KMS-11 (cell line): ENCODE data around the gene OSBPL1A.

ENCODE experiments used
- H2AFZ ChIP-seq: fragments of 200-600 bp; sonication (generic); 2 replicates; pipeline ENCODE4 v1.6.1; 2016; ENCODE audit warnings: antibody characterized with exemption, mixed run types, low read depth
- H3K27ac ChIP-seq: fragments of 200-600 bp; sonication (generic); 2 replicates; pipeline ENCODE4 v1.6.1; 2016; ENCODE audit warnings: mild to moderate bottlenecking, mixed run types
- H3K27me3 ChIP-seq: fragments of 200-600 bp; sonication (generic); 2 replicates; pipeline ENCODE4 v1.6.1; 2017; ENCODE audit warnings: mild to moderate bottlenecking, low read depth, mixed run types, moderate library complexity; ENCODE audit not compliant: insufficient read depth
- H3K36me3 ChIP-seq: fragments of 200-600 bp; sonication (generic); 2 replicates; pipeline ENCODE4 v1.6.1; 2017; ENCODE audit warnings: mild to moderate bottlenecking, mixed run types; ENCODE audit not compliant: insufficient read depth
- H3K4me1 ChIP-seq: fragments of 200-600 bp; sonication (generic); 2 replicates; pipeline ENCODE4 v1.6.1; 2016; ENCODE audit warnings: mild to moderate bottlenecking, low read depth, mixed run types; ENCODE audit not compliant: poor library complexity, severe bottlenecking
- H3K4me2 ChIP-seq: fragments of 200-600 bp; sonication (generic); 2 replicates; pipeline ENCODE4 v1.7.0; 2016; ENCODE audit warnings: mild to moderate bottlenecking, mixed run types
- H3K4me3 ChIP-seq: fragments of 200-600 bp; sonication (generic); IDR thresholded peaks from 2 replicates; pipeline ENCODE4 v1.6.1; 2017; ENCODE audit warnings: low read depth, low read length, mixed read lengths; ENCODE audit not compliant: insufficient read depth
- H3K79me2 ChIP-seq: fragments of 200-600 bp; sonication (generic); 2 replicates; pipeline ENCODE4 v1.6.1; 2016; ENCODE audit warnings: low read depth, mixed run types; ENCODE audit not compliant: insufficient read depth
- H3K9ac ChIP-seq: fragments of 200-600 bp; sonication (generic); 2 replicates; pipeline ENCODE4 v1.6.1; 2016; ENCODE audit warnings: mild to moderate bottlenecking, mixed run types
- H4K20me1 ChIP-seq: fragments of 200-600 bp; sonication (generic); 2 replicates; pipeline ENCODE4 v1.6.1; 2016; ENCODE audit warnings: mild to moderate bottlenecking, mixed run types; ENCODE audit not compliant: insufficient read depth
- TF ChIP-seq, protein P1 (sequence below): fragments of 200-600 bp; sonication (generic); conservative IDR thresholded peaks from 2 replicates; pipeline ENCODE4 v1.6.1; 2017; ENCODE audit warnings: low read depth, mild to moderate bottlenecking, antibody characterized with exemption, low read length, moderate library complexity, mixed read lengths

OSBPL1A gene

DNA sequence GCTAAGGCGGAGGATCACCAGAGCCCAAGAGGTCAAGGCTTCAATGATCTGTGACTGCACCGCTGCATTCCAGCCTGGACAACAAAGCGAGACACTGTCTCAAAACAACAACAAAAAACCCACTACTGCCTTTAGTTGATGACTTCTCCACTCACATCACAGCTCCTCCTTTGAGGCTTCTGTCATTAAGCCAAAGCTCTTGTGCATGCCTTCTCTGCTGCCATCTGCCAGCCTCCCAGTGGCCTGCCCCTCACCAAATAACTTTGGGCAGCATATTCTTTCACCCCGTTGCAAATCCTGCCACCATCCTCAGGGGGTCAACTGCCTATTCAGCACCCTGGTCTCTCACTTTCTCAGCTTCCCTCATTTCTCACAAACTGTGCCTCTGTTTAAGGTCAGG lies 27.5 kb downstream of the OSBPL1A start:
- Histone ChIP-seq H3K79me2 (no peaks in the 10 kb centered on the region), H3K36me3 (no peaks in the 10 kb centered on the region)

DNA sequence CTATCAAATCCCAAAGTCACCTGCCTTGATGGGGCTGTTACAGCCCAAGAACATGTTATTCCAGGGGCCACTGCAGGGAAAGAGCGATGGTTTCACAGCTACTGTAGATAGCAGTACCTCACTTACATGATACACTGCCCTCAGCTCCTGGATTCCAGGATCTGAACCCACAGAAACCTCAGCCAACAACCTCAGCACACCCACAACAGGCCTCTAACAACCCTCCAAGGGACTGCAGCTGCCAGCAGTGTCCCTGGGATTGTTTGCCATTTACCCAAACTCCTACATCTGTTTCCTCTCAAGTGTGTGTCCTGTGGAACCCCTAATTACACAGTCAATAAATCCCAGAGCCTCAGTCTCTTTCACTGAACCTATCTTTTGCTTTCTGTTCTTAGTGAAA lies 28.2 kb downstream of the OSBPL1A start:
- H3K4me1 ChIP-seq: peaks cover 24% of the 10 kb centered on the region
- no peaks in the 10 kb centered on the region for H3K27me3 ChIP-seq
- H3K79me2 ChIP-seq: no peaks in the 10 kb centered on the region
- TF ChIP-seq, protein P1, sequence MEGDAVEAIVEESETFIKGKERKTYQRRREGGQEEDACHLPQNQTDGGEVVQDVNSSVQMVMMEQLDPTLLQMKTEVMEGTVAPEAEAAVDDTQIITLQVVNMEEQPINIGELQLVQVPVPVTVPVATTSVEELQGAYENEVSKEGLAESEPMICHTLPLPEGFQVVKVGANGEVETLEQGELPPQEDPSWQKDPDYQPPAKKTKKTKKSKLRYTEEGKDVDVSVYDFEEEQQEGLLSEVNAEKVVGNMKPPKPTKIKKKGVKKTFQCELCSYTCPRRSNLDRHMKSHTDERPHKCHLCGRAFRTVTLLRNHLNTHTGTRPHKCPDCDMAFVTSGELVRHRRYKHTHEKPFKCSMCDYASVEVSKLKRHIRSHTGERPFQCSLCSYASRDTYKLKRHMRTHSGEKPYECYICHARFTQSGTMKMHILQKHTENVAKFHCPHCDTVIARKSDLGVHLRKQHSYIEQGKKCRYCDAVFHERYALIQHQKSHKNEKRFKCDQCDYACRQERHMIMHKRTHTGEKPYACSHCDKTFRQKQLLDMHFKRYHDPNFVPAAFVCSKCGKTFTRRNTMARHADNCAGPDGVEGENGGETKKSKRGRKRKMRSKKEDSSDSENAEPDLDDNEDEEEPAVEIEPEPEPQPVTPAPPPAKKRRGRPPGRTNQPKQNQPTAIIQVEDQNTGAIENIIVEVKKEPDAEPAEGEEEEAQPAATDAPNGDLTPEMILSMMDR: no peak
- H3K9ac ChIP-seq: no peak overlapping the region
- no peak overlapping the region for H3K4me3 ChIP-seq
- no peak overlapping the region for H2AFZ ChIP-seq
- no peak overlapping the region; the same call in 1 of the 2 replicates for H3K4me2 ChIP-seq
- H4K20me1 ChIP-seq: no peaks in the 10 kb centered on the region
- peak overlapping the region; percentile 15; the same call in 1 of the 2 replicates for H3K27ac ChIP-seq
- no peaks in the 10 kb centered on the region for H3K36me3 ChIP-seq

More for the DNA sequence above, 27.5 kb downstream of the OSBPL1A start:
- no peak overlapping the region; the same call in 1 of the 2 replicates for H3K4me2 ChIP-seq
- H3K4me1 ChIP-seq: peaks cover 24% of the 10 kb centered on the region
- H3K4me3 ChIP-seq: no peak overlapping the region
- TF ChIP-seq, protein P1: no peak
- no peaks in the 10 kb centered on the region for H4K20me1 ChIP-seq
- no peak overlapping the region for H3K9ac ChIP-seq
- H2AFZ ChIP-seq: no peak overlapping the region
- H3K27ac ChIP-seq: no peak overlapping the region; the same call in 1 of the 2 replicates
- no peaks in the 10 kb centered on the region for H3K27me3 ChIP-seq

DNA sequence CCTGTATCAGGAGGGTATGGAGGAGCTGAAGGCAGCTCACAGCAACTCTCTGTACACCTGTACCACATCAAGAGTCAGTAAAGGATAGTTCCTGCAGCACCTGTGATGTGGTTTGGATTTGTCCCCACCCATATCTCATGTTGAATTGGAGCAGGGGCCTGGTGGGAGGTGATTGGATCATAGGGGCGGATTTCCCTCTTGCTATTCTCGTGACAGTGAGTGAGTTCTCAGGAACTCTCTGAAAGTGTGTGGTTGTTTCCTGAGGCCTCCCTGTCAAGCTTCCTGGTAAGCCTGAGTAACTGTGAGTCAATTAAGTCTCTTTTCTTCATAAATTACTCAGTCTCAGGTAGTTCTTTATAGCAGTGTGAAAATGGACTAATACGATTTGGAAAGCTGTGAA lies 28.9 kb downstream of the OSBPL1A start:
- Histone ChIP-seq H3K27me3 (no peaks in the 10 kb centered on the region), H3K4me2 (no peak overlapping the region; the same call in 1 of the 2 replicates), H3K9ac (no peak overlapping the region), H2AFZ (no peak overlapping the region), H3K27ac (no peak overlapping the region; the same call in 1 of the 2 replicates), H3K4me1 (peaks cover 24% of the 10 kb centered on the region), H4K20me1 (no peaks in the 10 kb centered on the region), H3K36me3 (no peaks in the 10 kb centered on the region), H3K4me3 (no peak overlapping the region), H3K79me2 (no peaks in the 10 kb centered on the region)
- TF ChIP-seq, protein P1: no peak

DNA sequence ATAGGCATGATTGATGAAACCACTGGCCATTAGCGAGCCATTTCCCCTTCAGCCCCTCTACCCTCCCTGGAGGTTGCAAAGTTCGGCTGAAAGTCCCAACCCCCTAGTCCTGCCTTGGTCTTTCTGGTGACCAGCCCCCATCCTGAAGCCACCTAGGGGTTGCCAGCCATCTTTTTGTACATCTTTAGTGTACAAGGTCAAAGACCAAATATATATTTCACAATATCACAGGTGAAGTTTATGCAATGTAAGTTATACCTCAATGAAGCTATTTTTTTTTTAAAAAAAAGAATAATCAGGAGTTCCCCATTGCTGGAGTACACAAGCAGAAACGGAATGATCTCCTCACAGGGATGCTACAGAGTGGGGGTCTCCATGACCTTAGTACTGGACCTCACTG lies 31.3 kb downstream of the OSBPL1A start:
- no peaks in the 10 kb centered on the region for H3K36me3 ChIP-seq
- no peaks in the 10 kb centered on the region for H3K27me3 ChIP-seq
- no peak overlapping the region for H3K4me3 ChIP-seq
- peaks cover 37% of the 10 kb centered on the region for H3K4me1 ChIP-seq
- H2AFZ ChIP-seq: no peak overlapping the region
- H3K79me2 ChIP-seq: no peaks in the 10 kb centered on the region
- H4K20me1 ChIP-seq: no peaks in the 10 kb centered on the region
- TF ChIP-seq, protein P1: no peak
- no peak overlapping the region for H3K9ac ChIP-seq
- H3K4me2 ChIP-seq: no peak overlapping the region
- no peak overlapping the region for H3K27ac ChIP-seq
